Gastroesophageal sphincter (tissue), 4 donors: ENCODE results near the gene TSPEAR. TPM values are rescaled to one million over a fixed set of nuclear protein-coding genes. Genes with fewer than 3 reads are reported as not detected.

ENCODE experiments used
- ATAC-seq: fragments of 150-250 bp; one replicate; pipeline ENCODE4 v1.9.1; 2016; ENCODE audit warnings: mild to moderate bottlenecking, moderate library complexity
- H3K27ac ChIP-seq, 4 donors: fragments of 200-600 bp; sonication (generic) in 3 of 4; 1 replicate in 3 of 4; 2 replicates in 1 of 4; pipeline ENCODE4 v1.5.1; 2016 to 2019
- H3K27me3 ChIP-seq: fragments of 200-600 bp; sonication (generic); one replicate; pipeline ENCODE4 v1.5.1; 2019
- H3K36me3 ChIP-seq, 2 donors: fragments of 200-600 bp; sonication (generic); one replicate each; pipeline ENCODE4 v1.5.1; 2019; ENCODE audit warnings: control low read depth in 1 of 2
- H3K4me1 ChIP-seq, 3 donors: fragments of 200-600 bp; sonication (generic); 1 replicate in 2 of 3; 2 replicates in 1 of 3; pipeline ENCODE4 v1.5.1; 2016 to 2019; ENCODE audit warnings: control low read depth in 2 of 3
- H3K4me3 ChIP-seq, 2 donors: fragments of 200-600 bp; sonication (generic); one replicate each; pipeline ENCODE4 v1.5.1; 2019; ENCODE audit warnings: mild to moderate bottlenecking in 1 of 2, moderate library complexity in 1 of 2
- H3K9me3 ChIP-seq, 3 donors: fragments of 200-600 bp; sonication (generic); one replicate each; pipeline ENCODE4 v1.5.1; 2017 to 2019; ENCODE audit warnings: control low read depth in 2 of 3
- EP300 ChIP-seq: sonication (generic); formaldehyde crosslinking; IDR thresholded peaks from one replicate; pipeline ENCODE4 v1.6.1; 2017; ENCODE audit warnings: antibody characterized with exemption, mild to moderate bottlenecking
- POLR2A ChIP-seq, 2 donors: fragments of 450-650 bp; IDR thresholded peaks; one replicate each; pipeline ENCODE4 v1.6.1; 2017; ENCODE audit warnings: antibody characterized with exemption in 2 of 2, mild to moderate bottlenecking in 2 of 2, moderate library complexity in 1 of 2
- POLR2AphosphoS5 ChIP-seq: sonication (generic); formaldehyde crosslinking; IDR thresholded peaks from one replicate; pipeline ENCODE4 v1.6.1; 2017; ENCODE audit warnings: antibody characterized with exemption
- WGBS, 2 donors: methylation state at CpG; one replicate each; pipeline ENCODE4 v1.1.5; 2018; ENCODE audit warnings: low coverage in 1 of 2; 5-methylcytosine and 5-hydroxymethylcytosine counted together
- total RNA-seq, 4 donors: library from RNA; depleted of rRNA; stranded (reverse); fragments of >200 nt; gene quantifications; one replicate each; pipeline ENCODE4 v1.1.0, GENCODE V29; 2016
- TF ChIP-seq, protein P1 (sequence below), 4 experiments: fragments of 200-600 bp in 2 of 4; fragments of 450-650 bp in 2 of 4; sonication (generic) in 1 of 4; IDR thresholded peaks; one replicate each; pipeline ENCODE4 v1.5.1; 2017 to 2019; ENCODE audit warnings: antibody characterized with exemption in 4 of 4, mild to moderate bottlenecking in 2 of 4, moderate library complexity in 2 of 4

TSPEAR gene
- total RNA-seq, 4 donors from 2014 or later, result not detected

GRCh38 chr21:44549525-44550211, 161.7 kb downstream of the TSPEAR start:
- ATAC-seq, result no peak
- Histone ChIP-seq H3K27me3 (peaks cover 52% of the 10 kb centered on the region), H3K4me3 (no peak overlapping the region), H3K9me3 (peaks cover 0 to 26% (median 0%) of the 10 kb centered on the region in 3 donors), H3K4me1 (no peaks in the 10 kb centered on the region), H3K36me3 (no peaks in the 10 kb centered on the region), H3K27ac (no peak overlapping the region)
- 74 to 86% methylated on average over 7 to 8 of the region's 25 CpGs for WGBS, 2 donors
- TF ChIP-seq, protein P1, sequence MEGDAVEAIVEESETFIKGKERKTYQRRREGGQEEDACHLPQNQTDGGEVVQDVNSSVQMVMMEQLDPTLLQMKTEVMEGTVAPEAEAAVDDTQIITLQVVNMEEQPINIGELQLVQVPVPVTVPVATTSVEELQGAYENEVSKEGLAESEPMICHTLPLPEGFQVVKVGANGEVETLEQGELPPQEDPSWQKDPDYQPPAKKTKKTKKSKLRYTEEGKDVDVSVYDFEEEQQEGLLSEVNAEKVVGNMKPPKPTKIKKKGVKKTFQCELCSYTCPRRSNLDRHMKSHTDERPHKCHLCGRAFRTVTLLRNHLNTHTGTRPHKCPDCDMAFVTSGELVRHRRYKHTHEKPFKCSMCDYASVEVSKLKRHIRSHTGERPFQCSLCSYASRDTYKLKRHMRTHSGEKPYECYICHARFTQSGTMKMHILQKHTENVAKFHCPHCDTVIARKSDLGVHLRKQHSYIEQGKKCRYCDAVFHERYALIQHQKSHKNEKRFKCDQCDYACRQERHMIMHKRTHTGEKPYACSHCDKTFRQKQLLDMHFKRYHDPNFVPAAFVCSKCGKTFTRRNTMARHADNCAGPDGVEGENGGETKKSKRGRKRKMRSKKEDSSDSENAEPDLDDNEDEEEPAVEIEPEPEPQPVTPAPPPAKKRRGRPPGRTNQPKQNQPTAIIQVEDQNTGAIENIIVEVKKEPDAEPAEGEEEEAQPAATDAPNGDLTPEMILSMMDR (IDR thresholded peaks at IDR 0.05), result no peak
- TF ChIP-seq EP300, result no peak
- TF ChIP-seq POLR2AphosphoS5, result no peak
- TF ChIP-seq POLR2A (IDR thresholded peaks at IDR 0.05), result no peak

DNA sequence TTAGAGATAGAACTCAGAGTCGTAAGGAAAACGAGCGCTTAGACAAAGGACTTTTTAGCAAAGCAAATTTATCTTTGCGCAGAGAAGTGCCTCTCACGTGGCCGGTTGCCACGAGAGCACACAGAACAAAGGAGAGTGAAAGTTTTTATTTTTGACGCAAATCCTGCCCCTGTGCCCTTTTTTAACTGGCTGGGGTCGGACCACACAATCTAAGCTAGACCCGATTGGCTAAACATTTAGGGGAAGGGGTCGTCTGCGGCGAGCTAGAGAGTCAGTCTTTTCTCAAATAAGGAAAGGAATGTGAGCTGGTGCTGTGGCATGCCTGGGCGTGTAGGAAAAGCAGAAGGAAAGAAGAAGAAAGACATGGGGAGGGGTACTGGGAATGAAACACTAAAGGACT, 162.4 kb downstream of the TSPEAR start:
- ATAC-seq, result no peak
- TF ChIP-seq, protein P1 (IDR thresholded peaks at IDR 0.05), result no peak
- no peak for TF ChIP-seq POLR2A (IDR thresholded peaks at IDR 0.05)
- no peak for TF ChIP-seq EP300
- no peak for TF ChIP-seq POLR2AphosphoS5
- peaks cover 0 to 20% (median 0%) of the 10 kb centered on the region in 3 donors for H3K9me3 ChIP-seq
- H3K4me1 ChIP-seq, result no peaks in the 10 kb centered on the region
- H3K36me3 ChIP-seq, result no peaks in the 10 kb centered on the region
- H3K27ac ChIP-seq, result no peak overlapping the region
- WGBS, 2 donors, result 10 to 16% methylated on average over 12 to 14 of the region's 14 CpGs
- peaks cover 44% of the 10 kb centered on the region for H3K27me3 ChIP-seq
- no peak overlapping the region for H3K4me3 ChIP-seq

- no peaks in the 10 kb centered on the region for H3K4me1 ChIP-seq
- peaks cover 0 to 21% (median 0%) of the 10 kb centered on the region in 3 donors for H3K9me3 ChIP-seq
- H3K4me3 ChIP-seq, result no peak overlapping the region
- no peak overlapping the region for H3K27ac ChIP-seq
- WGBS, 2 donors, result 27 to 39% methylated on average over 6 to 10 of the region's 13 CpGs
- TF ChIP-seq EP300 (no peak), POLR2AphosphoS5 (no peak), POLR2A (IDR thresholded peaks at IDR 0.05) (no peak)
- TF ChIP-seq, protein P1 (IDR thresholded peaks at IDR 0.05), result no peak
- H3K36me3 ChIP-seq, result no peaks in the 10 kb centered on the region
- H3K27me3 ChIP-seq, result peaks cover 40% of the 10 kb centered on the region
- no peak for ATAC-seq
These were observed 163.0 kb downstream of the TSPEAR start for GRCh38 chr21:44548381-44548780.

GRCh38 chr21:44547656-44548331, 163.6 kb downstream of the TSPEAR start:
- ATAC-seq, result no peak
- Histone ChIP-seq H3K9me3 (peaks cover 0 to 26% (median 0%) of the 10 kb centered on the region in 3 donors), H3K27me3 (peaks cover 40% of the 10 kb centered on the region), H3K4me1 (no peaks in the 10 kb centered on the region), H3K4me3 (no peak overlapping the region), H3K27ac (no peak overlapping the region), H3K36me3 (no peaks in the 10 kb centered on the region)
- 30 to 68% methylated on average over 2 to 4 of the region's 5 CpGs for WGBS, 2 donors
- TF ChIP-seq, protein P1 (IDR thresholded peaks at IDR 0.05), result no peak
- no peak for TF ChIP-seq EP300

DNA sequence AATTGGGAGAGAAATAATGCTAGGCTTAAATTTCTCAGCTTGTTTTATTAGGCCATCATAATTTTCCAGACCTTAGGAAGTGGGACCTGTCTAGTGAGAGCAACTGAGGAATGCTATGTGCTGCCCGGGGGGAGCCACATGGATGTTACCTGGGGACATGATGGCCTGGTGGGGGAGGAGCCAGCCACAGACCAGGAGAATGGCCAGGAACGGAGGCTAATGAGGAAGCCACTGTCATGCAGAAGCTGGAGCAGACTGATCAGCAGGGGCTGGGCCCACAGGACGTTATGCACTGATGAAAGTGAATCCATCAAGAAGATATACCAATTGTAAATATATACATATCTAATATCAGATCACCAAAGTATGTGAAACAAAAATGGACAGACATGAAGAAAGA, 166.8 kb downstream of the TSPEAR start:
- H3K9me3 ChIP-seq, result peaks cover 0 to 40% (median 0%) of the 10 kb centered on the region in 3 donors
- peaks cover 23% of the 10 kb centered on the region for H3K27me3 ChIP-seq
- no peak overlapping the region for H3K4me3 ChIP-seq
- ATAC-seq, result no peak
- 59 to 76% methylated on average over 3 of the region's 3 CpGs for WGBS, 2 donors
- TF ChIP-seq EP300 (no peak), POLR2AphosphoS5 (no peak), POLR2A (IDR thresholded peaks at IDR 0.05) (no peak)
- TF ChIP-seq, protein P1 (IDR thresholded peaks at IDR 0.05), result no peak
- no peaks in the 10 kb centered on the region for H3K36me3 ChIP-seq
- H3K4me1 ChIP-seq, result no peaks in the 10 kb centered on the region
- no peak overlapping the region for H3K27ac ChIP-seq
